MM.1S (cell line): Measurements from ENCODE around the gene PDPK1.
"Not testable (repeated sequence)": the region's sequence is repeated elsewhere in the genome, so short reads cannot be mapped to it uniquely, and the experiment has no call there.

Experiments
- DNase-seq: peaks from one replicate; pipeline ENCODE4 v3.0.0-alpha.2; 2015
- H2AFZ ChIP-seq: fragments of 300-600 bp; sonication (generic); 2 replicates; pipeline ENCODE4 v1.6.0; 2016; ENCODE audit warnings: antibody characterized with exemption, low read length
- H3F3A ChIP-seq: fragments of 300-600 bp; sonication (generic); 2 replicates; pipeline ENCODE4 v1.6.1; 2016; ENCODE audit warnings: mild to moderate bottlenecking, antibody characterized with exemption, low read length, moderate library complexity, mixed read lengths; ENCODE audit not compliant: insufficient read depth
- H3K27ac ChIP-seq: fragments of 300-600 bp; sonication (generic); 2 replicates; pipeline ENCODE4 v1.5.1; 2016; ENCODE audit warnings: mild to moderate bottlenecking, low read length
- H3K27me3 ChIP-seq: fragments of 300-600 bp; sonication (generic); replicated peaks from 2 replicates; pipeline ENCODE4 v1.6.0; 2016; ENCODE audit warnings: low read length; ENCODE audit not compliant: insufficient read depth
- H3K36me3 ChIP-seq: fragments of 300-600 bp; sonication (generic); replicated peaks from 2 replicates; pipeline ENCODE4 v1.6.1; 2016; ENCODE audit warnings: mild to moderate bottlenecking, low read length, mixed read lengths; ENCODE audit not compliant: insufficient read depth
- H3K4me1 ChIP-seq: fragments of 300-600 bp; sonication (generic); 2 replicates; pipeline ENCODE4 v1.6.1; 2016; ENCODE audit warnings: low read length, mixed read lengths
- H3K4me2 ChIP-seq: fragments of 300-600 bp; sonication (generic); 2 replicates; pipeline ENCODE4 v1.6.0; 2016; ENCODE audit warnings: low read depth, low read length
- H3K4me3 ChIP-seq: fragments of 300-600 bp; sonication (generic); 2 replicates; pipeline ENCODE4 v1.5.1; 2016; ENCODE audit warnings: low read length, mixed read lengths
- H3K79me2 ChIP-seq: fragments of 300-600 bp; sonication (generic); 2 replicates; pipeline ENCODE4 v1.6.1; 2016; ENCODE audit warnings: mixed run types, low read length, mixed read lengths
- H3K9ac ChIP-seq: fragments of 300-600 bp; sonication (generic); 2 replicates; pipeline ENCODE4 v1.6.1; 2016; ENCODE audit warnings: low read length, mixed read lengths
- H3K9me2 ChIP-seq: fragments of 300-600 bp; sonication (generic); replicated peaks from 2 replicates; pipeline ENCODE4 v1.6.1; 2016; ENCODE audit warnings: mild to moderate bottlenecking, low read length, mixed read lengths; ENCODE audit not compliant: insufficient read depth
- H3K9me3 ChIP-seq: fragments of 300-600 bp; sonication (generic); replicated peaks from 2 replicates; pipeline ENCODE4 v1.6.1; 2016; ENCODE audit warnings: mild to moderate bottlenecking, low read length, mixed read lengths; ENCODE audit not compliant: insufficient read depth
- H4K20me1 ChIP-seq: fragments of 300-600 bp; sonication (generic); 2 replicates; pipeline ENCODE4 v1.6.1; 2016; ENCODE audit warnings: mild to moderate bottlenecking, low read length, moderate library complexity, mixed read lengths; ENCODE audit not compliant: insufficient read depth
- EZH2 ChIP-seq: fragments of 300-600 bp; sonication (generic); optimal IDR thresholded peaks from 2 replicates; pipeline ENCODE3; 2017; ENCODE audit warnings: low read depth, mild to moderate bottlenecking, antibody characterized with exemption, low read length, mixed read lengths
- EZH2phosphoT487 ChIP-seq: fragments of 300-600 bp; sonication (generic); IDR thresholded peaks from 2 replicates; pipeline ENCODE4 v1.6.1; 2018; ENCODE audit warnings: antibody characterized with exemption, low read length
- TF ChIP-seq, protein P1 (sequence below): fragments of 300-600 bp; sonication (generic); IDR thresholded peaks from 2 replicates; pipeline ENCODE4 v1.5.1; 2016; ENCODE audit warnings: antibody characterized with exemption, low read length, mixed read lengths

PDPK1 gene

GRCh38 chr16:2614761-2615191 lies 77.0 kb downstream of the PDPK1 start:
- H2AFZ ChIP-seq = no peak overlapping the region
- no peaks in the 10 kb centered on the region for H3F3A ChIP-seq
- H3K79me2 ChIP-seq = peaks cover 10% of the 10 kb centered on the region
- no peaks in the 10 kb centered on the region for H3K9me3 ChIP-seq
- H3K27me3 ChIP-seq = no peaks in the 10 kb centered on the region
- H3K4me1 ChIP-seq = no peaks in the 10 kb centered on the region
- no peak overlapping the region for H3K4me3 ChIP-seq
- no peaks in the 10 kb centered on the region; the same call in 1 of the 2 replicates for H3K36me3 ChIP-seq
- H3K27ac ChIP-seq = no peak overlapping the region
- H4K20me1 ChIP-seq = no peaks in the 10 kb centered on the region
- H3K4me2 ChIP-seq = no peak overlapping the region
- no peaks in the 10 kb centered on the region for H3K9me2 ChIP-seq
- no peak for DNase-seq
- no peak overlapping the region for H3K9ac ChIP-seq
- TF ChIP-seq, protein P1, sequence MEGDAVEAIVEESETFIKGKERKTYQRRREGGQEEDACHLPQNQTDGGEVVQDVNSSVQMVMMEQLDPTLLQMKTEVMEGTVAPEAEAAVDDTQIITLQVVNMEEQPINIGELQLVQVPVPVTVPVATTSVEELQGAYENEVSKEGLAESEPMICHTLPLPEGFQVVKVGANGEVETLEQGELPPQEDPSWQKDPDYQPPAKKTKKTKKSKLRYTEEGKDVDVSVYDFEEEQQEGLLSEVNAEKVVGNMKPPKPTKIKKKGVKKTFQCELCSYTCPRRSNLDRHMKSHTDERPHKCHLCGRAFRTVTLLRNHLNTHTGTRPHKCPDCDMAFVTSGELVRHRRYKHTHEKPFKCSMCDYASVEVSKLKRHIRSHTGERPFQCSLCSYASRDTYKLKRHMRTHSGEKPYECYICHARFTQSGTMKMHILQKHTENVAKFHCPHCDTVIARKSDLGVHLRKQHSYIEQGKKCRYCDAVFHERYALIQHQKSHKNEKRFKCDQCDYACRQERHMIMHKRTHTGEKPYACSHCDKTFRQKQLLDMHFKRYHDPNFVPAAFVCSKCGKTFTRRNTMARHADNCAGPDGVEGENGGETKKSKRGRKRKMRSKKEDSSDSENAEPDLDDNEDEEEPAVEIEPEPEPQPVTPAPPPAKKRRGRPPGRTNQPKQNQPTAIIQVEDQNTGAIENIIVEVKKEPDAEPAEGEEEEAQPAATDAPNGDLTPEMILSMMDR = no peak
- TF ChIP-seq EZH2 (no peak), EZH2phosphoT487 (no peak)

GRCh38 chr16:2618964-2619363 lies 81.1 kb downstream of the PDPK1 start:
- not testable (repeated sequence) for H3F3A ChIP-seq, H2AFZ ChIP-seq, H3K9ac ChIP-seq, H3K4me3 ChIP-seq, H3K4me1 ChIP-seq, H3K9me3 ChIP-seq, H3K27me3 ChIP-seq, DNase-seq, H3K36me3 ChIP-seq, H4K20me1 ChIP-seq, H3K4me2 ChIP-seq, H3K9me2 ChIP-seq, H3K79me2 ChIP-seq, H3K27ac ChIP-seq

DNA sequence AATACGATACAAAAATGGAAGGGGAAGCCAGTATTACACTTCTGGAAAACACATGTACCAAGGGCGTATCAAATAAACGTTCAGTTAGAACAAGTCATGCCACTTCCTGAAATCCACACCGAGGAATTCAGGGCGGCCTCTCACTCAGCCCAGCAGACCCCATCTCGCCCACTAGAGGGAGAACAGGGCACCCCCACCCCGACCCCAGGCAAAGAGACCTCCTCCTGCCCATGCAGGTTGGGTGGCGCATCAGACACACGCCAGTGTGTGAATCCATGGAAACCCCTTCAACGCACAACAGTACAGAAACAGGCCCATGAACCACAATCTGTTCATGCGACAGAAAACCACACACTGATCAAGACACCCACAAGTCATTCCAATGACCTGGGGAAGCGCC lies 81.8 kb downstream of the PDPK1 start:
- H3F3A ChIP-seq, DNase-seq, H3K4me3 ChIP-seq, H3K27ac ChIP-seq, H3K4me1 ChIP-seq, H3K36me3 ChIP-seq, H3K27me3 ChIP-seq, H3K4me2 ChIP-seq, H3K79me2 ChIP-seq, H3K9me3 ChIP-seq, H4K20me1 ChIP-seq, H2AFZ ChIP-seq, H3K9ac ChIP-seq, H3K9me2 ChIP-seq: not testable (repeated sequence)

GRCh38 chr16:2620870-2621269 lies 83.0 kb downstream of the PDPK1 start:
- H3K36me3 ChIP-seq, DNase-seq, H3K4me1 ChIP-seq, H3F3A ChIP-seq, H3K4me2 ChIP-seq, H3K9me3 ChIP-seq, H3K27me3 ChIP-seq, H3K4me3 ChIP-seq, H2AFZ ChIP-seq, H3K9ac ChIP-seq, H4K20me1 ChIP-seq, H3K79me2 ChIP-seq, H3K9me2 ChIP-seq, H3K27ac ChIP-seq: not testable (repeated sequence)

DNA sequence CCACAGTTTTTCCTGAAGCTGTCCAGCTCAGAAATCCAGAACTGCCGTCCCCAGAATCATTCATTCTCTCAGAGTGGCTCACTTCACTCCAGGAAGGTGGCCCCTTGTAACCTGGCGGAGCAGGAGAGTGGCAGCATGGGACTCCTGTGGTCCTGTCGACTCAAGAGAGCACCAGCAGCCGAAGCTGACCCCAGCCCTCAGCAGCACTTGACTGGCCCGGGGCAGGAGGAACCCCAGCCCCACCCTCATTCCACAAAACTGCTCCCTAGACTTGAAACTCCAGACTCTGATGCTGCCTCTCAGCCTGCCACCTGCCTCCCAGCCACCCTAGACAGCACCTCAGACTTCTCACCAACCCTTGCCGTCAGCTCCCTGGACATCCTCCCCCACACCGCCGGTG lies 83.6 kb downstream of the PDPK1 start:
- H3K36me3 ChIP-seq, H3K9me3 ChIP-seq, H3F3A ChIP-seq, H3K4me2 ChIP-seq, H3K4me3 ChIP-seq, H2AFZ ChIP-seq, H3K79me2 ChIP-seq, H3K9me2 ChIP-seq, H4K20me1 ChIP-seq, H3K9ac ChIP-seq, H3K4me1 ChIP-seq, H3K27ac ChIP-seq, DNase-seq, H3K27me3 ChIP-seq: not testable (repeated sequence)

DNA sequence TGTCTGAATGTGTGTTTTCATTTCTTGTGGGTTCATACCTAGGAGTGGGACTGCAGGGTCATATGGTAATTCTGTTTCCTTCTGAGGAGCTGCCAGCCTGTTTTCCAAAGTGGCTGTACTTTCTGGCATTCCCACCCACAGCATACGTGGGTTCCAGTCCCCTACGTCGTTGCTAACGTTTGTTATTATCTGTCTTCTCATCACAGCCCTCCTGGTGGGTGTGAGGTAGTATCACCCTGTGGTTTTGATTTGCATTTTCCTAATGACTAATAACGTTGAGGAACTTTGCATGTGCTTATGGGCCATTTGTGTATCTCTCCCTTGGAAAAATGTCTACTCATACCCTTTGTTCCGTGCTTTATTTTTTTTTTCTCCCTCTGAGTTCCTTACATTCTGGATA lies 89.3 kb downstream of the PDPK1 start:
- not testable (repeated sequence) for H3K4me3 ChIP-seq, H3K4me2 ChIP-seq, DNase-seq, H3K9ac ChIP-seq, H3K27ac ChIP-seq, H4K20me1 ChIP-seq, H3K36me3 ChIP-seq, H3F3A ChIP-seq, H3K79me2 ChIP-seq, H3K9me2 ChIP-seq, H2AFZ ChIP-seq, H3K27me3 ChIP-seq, H3K9me3 ChIP-seq, H3K4me1 ChIP-seq

GRCh38 chr16:2631203-2631602 lies 93.4 kb downstream of the PDPK1 start:
- not testable (repeated sequence) for H3K9ac ChIP-seq, H3K36me3 ChIP-seq, H3K9me2 ChIP-seq, H3K9me3 ChIP-seq, H3F3A ChIP-seq, H3K79me2 ChIP-seq, H4K20me1 ChIP-seq, H3K4me2 ChIP-seq, H3K4me1 ChIP-seq, H3K27ac ChIP-seq, DNase-seq, H3K4me3 ChIP-seq, H3K27me3 ChIP-seq, H2AFZ ChIP-seq
